ENCODE results near the gene CLIC3. TPM values are rescaled to one million over a fixed set of nuclear protein-coding genes. Genes with fewer than 3 reads are reported as not detected.
A peak's percentile ranks its signal among the peaks of the same experiment; 100 is the strongest.

CLIC3 gene
- total RNA-seq, 2 donors from 2014 or later = 0.26 TPM; not detected in 1

DNA sequence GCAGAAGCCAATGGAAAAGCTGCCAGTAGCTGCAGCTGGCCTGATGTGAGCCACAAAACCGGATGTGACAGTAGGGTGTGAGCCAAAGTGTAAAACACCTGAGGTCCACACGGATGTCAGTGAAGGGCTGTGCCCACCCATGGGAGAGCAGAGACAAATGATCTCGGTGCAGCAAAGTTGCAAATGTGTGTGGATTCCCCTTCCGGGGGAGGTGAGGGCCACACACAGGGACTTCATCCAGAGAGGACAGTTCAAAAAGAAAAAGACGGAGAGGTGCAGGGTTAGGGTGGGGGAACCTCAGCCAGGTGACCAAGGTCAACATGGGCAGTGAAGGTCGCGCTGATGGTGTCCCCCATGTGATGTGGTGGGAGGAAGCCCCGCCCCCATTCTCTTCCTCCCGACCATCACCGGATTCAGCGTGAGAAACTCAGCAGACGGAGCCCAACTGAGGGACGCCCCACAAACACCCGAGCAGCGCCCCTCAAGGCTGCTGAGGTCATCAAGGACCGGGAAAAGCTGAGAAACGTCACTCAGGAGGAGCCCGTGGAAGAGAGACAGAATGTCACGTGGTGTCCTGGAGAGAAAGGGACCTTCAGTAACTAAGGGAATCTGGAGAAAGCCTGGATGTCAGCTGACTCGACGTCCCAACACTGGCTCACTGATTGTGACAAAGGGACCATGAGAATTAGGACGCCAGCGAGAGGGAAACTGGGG lies 30.4 kb downstream of the CLIC3 start:
- peak overlapping the region; percentile 76 for H3K27ac Mint-ChIP-seq
- H3K27me3 Mint-ChIP-seq = no peaks in the 10 kb centered on the region
- H3K9me3 Mint-ChIP-seq = no peaks in the 10 kb centered on the region
- H3K36me3 Mint-ChIP-seq (ENCODE audit: low read depth) = no peaks in the 10 kb centered on the region
- ATAC-seq (replicated peaks) = peak; percentile 64
- H3K4me1 Mint-ChIP-seq = peaks cover 7% of the 10 kb centered on the region
- peak overlapping the region; percentile 82 for H3K4me3 Mint-ChIP-seq

DNA sequence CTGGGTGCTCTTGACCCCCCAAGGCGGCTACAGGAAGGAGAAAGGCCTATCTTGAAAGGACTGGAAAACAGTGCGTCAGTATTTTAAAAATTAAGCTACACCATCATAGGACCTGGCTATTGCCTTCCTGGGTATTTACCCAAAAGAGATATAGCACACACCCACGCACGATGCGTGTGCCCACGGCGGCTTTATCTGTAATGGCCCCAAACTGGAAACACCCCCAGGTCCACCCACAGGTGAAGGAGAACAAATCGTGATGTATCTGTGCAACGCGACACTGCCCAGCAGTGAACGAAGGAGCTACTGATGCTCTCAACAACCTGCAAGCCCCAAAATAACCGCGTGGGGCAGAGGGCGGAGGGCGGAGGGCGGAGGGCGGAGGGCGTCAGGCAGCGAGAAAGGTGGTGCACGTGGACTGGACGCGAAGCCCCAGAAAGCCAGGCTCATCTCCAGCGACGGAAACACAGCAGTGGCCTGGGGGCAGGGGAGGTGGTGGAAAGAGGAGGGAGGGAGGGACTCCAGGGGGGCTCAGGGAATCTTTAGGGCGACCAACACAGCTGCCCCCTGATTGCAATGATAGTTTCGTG lies 31.4 kb downstream of the CLIC3 start:
- Mint-ChIP-seq H3K36me3 (ENCODE audit: low read depth) (no peaks in the 10 kb centered on the region), H3K4me3 (peak overlapping the region; percentile 82), H3K9me3 (no peaks in the 10 kb centered on the region), H3K27ac (peak overlapping the region; percentile 44), H3K27me3 (no peaks in the 10 kb centered on the region), H3K4me1 (peaks cover 7% of the 10 kb centered on the region)
- ATAC-seq (replicated peaks) = no peak

DNA sequence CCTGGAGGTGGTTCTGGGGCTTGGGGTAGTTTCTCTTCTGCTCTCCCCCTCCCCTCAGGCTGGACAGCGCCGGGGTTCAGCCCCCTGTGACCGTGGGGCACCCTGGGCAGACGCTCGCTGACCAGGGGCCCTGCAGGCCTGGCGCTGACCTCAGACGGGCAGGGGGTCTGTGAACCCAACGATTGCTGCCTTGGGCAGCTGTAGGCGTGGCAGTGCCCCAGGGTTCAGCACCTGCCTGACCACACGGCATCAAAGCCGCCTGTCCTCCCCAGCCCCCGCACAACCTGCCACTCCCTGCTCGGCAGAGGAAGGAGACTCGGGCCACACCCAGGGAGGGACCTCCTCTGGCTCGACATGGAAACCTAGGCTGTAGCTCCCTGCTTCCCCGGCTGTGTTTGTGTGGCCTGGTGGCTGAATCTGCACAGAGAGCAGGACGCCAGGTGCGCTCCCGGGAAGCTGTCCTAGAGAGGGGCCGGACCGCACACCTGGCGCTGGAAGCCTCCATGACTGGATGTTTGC lies 32.1 kb downstream of the CLIC3 start:
- H3K27ac Mint-ChIP-seq = peak overlapping the region; percentile 44
- no peaks in the 10 kb centered on the region for H3K36me3 Mint-ChIP-seq (ENCODE audit: low read depth)
- peak overlapping the region; percentile 24 for H3K4me3 Mint-ChIP-seq
- peaks cover 7% of the 10 kb centered on the region for H3K4me1 Mint-ChIP-seq
- no peak for ATAC-seq (replicated peaks)
- no peaks in the 10 kb centered on the region for H3K27me3 Mint-ChIP-seq
- H3K9me3 Mint-ChIP-seq = no peaks in the 10 kb centered on the region

DNA sequence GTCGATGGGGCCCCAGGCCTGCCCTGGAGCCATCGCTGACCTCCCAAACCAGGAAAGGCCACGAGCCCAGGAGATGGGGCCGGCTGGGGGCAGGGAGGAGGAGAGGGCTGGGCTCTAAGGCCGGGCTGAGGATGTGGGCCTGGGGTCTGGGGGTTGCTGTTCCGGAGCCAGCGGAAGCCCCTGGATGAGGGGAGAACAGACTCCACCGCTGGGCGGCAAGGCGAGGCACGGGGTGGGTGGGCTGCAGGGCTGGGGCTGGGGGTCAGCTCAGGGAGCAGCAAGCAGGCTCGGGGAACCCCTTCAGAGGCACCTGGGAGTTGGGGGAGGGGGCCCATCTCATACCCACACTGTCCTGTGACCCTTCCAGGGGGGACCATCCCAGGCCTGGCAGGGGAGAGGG lies 32.6 kb downstream of the CLIC3 start:
- H3K9me3 Mint-ChIP-seq = no peaks in the 10 kb centered on the region
- no peak overlapping the region for H3K27ac Mint-ChIP-seq
- no peaks in the 10 kb centered on the region for H3K36me3 Mint-ChIP-seq (ENCODE audit: low read depth)
- H3K27me3 Mint-ChIP-seq = no peaks in the 10 kb centered on the region
- H3K4me1 Mint-ChIP-seq = peaks cover 7% of the 10 kb centered on the region
- no peak for ATAC-seq (replicated peaks)
- no peak overlapping the region for H3K4me3 Mint-ChIP-seq

DNA sequence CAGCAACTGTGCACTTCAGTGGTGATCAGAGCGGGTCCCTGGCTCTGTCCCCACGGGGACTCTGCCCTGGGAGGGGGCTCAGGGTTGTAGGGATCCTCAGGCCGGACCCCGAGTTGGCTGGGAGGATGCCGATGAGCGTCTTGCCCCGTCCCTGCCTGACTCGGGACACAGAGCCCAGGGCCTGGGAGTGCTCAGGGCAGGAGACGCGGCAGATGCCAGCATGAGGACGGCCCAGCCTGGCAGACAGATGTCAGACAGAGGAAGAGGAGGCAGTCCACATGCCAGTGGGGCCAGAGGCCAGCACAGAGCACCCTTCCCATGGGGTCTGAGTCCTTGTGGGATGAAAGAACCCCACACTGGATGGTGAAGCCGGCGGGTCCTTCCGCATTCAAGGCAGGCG lies 33.0 kb downstream of the CLIC3 start:
- Mint-ChIP-seq H3K9me3 (no peaks in the 10 kb centered on the region), H3K36me3 (ENCODE audit: low read depth) (no peaks in the 10 kb centered on the region), H3K27ac (peak overlapping the region; percentile 50), H3K4me1 (peaks cover 7% of the 10 kb centered on the region), H3K27me3 (no peaks in the 10 kb centered on the region), H3K4me3 (no peak overlapping the region)
- ATAC-seq (replicated peaks) = no peak

DNA sequence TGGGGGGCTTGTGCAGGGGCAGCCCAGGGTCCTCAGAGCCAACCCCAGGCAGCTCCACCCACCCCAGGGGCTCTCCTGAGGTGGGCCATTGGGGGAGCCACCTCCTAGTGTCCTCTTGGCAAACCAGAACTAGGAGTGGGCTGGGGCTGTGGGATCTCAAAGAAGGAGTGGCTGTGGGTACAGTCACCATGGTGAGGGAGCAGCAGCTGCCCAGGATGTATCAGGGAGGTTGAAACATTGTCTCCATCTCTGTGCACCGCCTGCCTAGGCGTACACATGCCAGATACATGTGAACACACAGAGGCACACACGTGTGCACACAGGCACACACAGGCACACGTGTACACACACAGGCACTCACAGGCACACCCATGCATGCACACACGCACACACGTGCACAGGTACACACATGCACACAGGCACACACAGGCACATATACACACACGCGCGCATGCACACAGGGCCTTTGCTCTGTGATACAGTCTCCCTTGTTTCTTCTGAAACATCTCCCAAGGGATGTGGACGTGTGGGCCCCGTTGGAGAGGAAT lies 33.6 kb downstream of the CLIC3 start:
- H3K27me3 Mint-ChIP-seq = no peaks in the 10 kb centered on the region
- H3K36me3 Mint-ChIP-seq (ENCODE audit: low read depth) = no peaks in the 10 kb centered on the region
- H3K4me1 Mint-ChIP-seq = peaks cover 7% of the 10 kb centered on the region
- peak; percentile 24 for ATAC-seq (replicated peaks)
- H3K27ac Mint-ChIP-seq = peak overlapping the region; percentile 50
- no peaks in the 10 kb centered on the region for H3K9me3 Mint-ChIP-seq
- no peak overlapping the region for H3K4me3 Mint-ChIP-seq

DNA sequence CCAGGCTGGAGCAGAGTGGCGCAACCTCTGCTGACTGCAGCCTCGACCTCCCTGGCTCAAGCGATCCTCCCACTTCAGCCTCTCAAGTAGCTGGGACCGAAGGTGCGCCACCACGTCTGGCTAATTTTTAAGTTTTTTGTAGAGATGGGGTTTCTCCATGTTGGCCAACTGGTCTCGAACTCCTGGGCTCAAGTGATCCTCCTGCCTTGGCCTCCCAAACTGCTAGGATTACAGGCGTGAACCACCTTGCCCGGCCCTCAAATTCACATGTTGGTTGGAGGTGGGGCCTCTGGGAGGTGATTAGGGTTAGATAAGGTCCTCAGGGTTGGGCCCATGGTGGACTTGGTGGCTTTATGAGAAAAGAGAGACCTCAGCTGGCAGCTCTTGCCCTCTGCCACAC lies 34.2 kb downstream of the CLIC3 start:
- no peak overlapping the region for H3K4me3 Mint-ChIP-seq

DNA sequence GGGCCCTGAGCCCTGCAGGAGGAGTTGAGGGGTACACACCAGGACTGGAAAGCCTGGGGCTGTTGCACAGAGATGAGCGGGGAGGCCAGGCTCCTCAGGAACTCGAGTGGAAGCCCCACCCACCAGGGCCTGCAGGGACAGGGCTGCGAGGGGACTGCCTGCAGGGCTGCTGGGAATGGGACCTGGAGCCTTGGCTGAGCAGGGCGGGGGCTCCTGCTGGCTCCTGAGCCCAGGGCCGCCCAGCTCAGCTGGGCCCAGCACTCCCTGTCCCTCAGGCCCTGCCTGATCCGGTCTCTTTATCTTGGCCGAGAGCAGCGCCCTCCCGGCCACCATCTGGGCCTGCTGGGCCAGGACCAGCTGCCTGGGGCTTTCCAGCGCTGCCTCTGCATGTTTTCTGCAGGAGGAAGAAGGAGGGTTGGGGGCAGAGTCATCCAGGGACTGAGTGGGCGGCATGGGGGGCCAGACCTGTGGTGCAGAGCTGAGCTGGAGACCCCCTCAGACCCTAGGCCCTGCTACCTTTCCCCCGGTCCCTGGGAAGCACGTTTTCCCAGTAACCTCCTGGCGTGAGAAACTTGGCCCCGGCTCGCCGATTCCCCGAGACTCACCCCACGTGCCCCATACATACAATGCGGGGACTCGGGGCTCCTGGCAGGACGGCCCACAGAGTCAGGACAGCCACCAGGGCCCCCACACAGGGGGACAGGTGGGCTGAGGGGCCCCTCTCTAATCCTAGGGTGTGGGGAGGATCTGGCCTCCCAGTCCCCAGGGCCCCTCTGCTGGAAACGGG lies 34.9 kb downstream of the CLIC3 start:
- ATAC-seq (replicated peaks) = no peak
- no peak overlapping the region for H3K27ac Mint-ChIP-seq
- peaks cover 12% of the 10 kb centered on the region for H3K4me1 Mint-ChIP-seq
- no peaks in the 10 kb centered on the region for H3K27me3 Mint-ChIP-seq
- H3K9me3 Mint-ChIP-seq = peaks cover 4% of the 10 kb centered on the region
- no peak overlapping the region for H3K4me3 Mint-ChIP-seq
- H3K36me3 Mint-ChIP-seq (ENCODE audit: low read depth) = no peaks in the 10 kb centered on the region

More for the DNA sequence above, 34.2 kb downstream of the CLIC3 start:
- Mint-ChIP-seq H3K4me1 (peaks cover 7% of the 10 kb centered on the region), H3K9me3 (no peaks in the 10 kb centered on the region), H3K36me3 (ENCODE audit: low read depth) (no peaks in the 10 kb centered on the region), H3K27ac (no peak overlapping the region), H3K27me3 (no peaks in the 10 kb centered on the region)
- ATAC-seq (replicated peaks) = no peak

DNA sequence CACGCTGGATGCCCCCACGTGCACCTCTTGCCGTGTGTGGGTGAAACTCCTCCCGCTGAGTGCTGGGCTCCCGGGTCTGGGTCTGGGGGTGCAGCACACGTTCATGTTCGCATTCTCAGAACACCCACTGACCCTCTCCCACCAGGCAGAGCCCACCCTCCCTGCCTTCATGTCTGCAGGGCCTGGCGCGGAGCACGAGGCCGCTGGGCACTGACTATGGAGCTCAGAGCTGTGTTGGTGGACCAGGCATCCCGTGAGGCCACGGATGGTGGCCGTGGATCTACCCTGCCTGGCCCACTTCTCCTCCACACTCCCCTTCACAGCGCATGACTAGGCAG lies 35.5 kb downstream of the CLIC3 start:
- Mint-ChIP-seq H3K27ac (no peak overlapping the region), H3K27me3 (no peaks in the 10 kb centered on the region), H3K36me3 (ENCODE audit: low read depth) (no peaks in the 10 kb centered on the region), H3K4me3 (no peak overlapping the region), H3K4me1 (peaks cover 13% of the 10 kb centered on the region), H3K9me3 (peaks cover 8% of the 10 kb centered on the region)
- ATAC-seq (replicated peaks) = no peak

DNA sequence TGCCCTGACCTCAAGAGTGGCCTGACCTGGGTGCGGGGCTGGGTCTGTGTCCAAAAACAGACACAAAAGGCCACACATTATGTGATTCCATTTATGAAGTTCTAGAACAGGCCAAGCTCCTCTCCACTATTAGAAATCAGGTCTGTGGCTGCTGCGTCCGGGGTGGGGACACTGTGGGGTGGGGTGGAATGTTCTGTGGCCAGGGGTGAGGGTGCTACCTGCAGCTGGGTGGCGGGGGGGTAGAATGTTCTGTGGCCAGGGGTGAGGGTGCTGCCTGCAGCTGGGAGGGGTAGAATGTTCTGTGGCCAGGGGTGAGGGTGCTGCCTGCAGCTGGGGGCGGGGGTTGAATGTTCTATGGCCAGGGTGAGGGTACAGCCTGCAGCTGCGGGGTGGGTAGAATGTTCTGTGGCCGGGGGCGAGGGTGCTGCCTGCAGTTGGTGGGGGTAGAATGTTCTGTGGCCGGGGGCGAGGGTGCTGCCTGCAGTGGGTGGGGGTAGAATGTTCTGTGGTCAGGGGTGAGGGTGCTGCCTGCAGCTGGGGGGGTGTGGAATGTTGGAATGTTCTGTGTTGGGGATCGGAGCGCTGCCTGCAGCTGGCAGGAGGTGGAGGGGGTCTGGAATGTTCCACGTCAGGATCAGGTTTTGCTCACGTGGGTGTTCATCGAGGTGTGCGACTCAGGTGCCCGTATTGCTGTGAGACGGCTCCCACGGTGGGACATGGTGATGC lies 36.0 kb downstream of the CLIC3 start:
- Mint-ChIP-seq H3K4me1 (peaks cover 9% of the 10 kb centered on the region), H3K27ac (no peak overlapping the region), H3K4me3 (no peak overlapping the region), H3K9me3 (peaks cover 8% of the 10 kb centered on the region), H3K36me3 (ENCODE audit: low read depth) (no peaks in the 10 kb centered on the region), H3K27me3 (no peaks in the 10 kb centered on the region)
- no peak for ATAC-seq (replicated peaks)

DNA sequence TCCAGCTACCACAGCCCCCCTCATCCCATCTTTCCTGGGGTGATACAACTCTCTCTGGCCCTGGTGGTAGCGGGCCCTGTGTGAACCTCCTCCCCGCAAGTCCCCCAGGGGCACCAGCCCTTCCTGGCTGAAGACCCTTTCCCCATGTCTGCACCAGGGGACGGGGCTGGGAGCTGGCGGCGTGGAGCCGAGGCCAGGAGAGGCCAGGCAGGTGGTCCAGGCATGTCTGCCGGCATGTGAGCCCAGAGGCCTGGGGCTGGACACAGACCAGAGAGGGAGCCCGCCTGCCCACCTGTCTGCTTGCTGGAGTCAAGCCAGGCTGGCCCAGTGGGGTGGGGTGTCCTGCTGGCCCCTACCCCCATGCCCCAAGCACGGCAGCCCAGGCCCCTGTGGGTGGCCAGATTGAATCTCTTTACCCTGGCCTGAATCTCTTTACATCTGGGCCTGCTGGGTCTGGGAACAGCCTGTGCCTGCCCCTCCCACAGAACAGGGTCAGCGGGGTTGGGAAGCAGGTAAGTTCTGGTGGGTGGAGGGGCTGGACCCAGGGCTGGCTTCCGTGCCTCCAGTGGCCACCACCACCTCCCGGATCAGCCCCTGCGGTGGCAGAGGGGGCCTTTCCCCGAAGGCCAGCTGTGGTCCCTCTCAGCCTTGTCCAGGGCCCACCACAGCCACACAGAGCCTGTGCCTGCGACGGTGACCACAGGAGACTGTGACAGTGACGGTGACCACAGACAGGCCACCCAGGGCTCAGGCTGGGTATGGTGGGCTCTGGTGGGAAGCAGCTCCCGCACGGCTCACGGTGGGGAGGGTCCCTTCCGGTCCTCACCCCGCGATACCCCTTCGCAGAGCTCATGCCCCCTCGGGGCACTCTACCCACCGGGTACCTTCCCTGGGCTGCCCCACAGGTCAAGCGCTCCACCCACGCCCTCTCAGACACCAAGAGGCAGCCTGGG lies 37.2 kb downstream of the CLIC3 start:
- no peak for ATAC-seq (replicated peaks)
- H3K27ac Mint-ChIP-seq = no peak overlapping the region
- H3K36me3 Mint-ChIP-seq (ENCODE audit: low read depth) = no peaks in the 10 kb centered on the region
- H3K4me1 Mint-ChIP-seq = peaks cover 9% of the 10 kb centered on the region
- H3K27me3 Mint-ChIP-seq = no peaks in the 10 kb centered on the region
- H3K4me3 Mint-ChIP-seq = no peak overlapping the region
- H3K9me3 Mint-ChIP-seq = peaks cover 8% of the 10 kb centered on the region

DNA sequence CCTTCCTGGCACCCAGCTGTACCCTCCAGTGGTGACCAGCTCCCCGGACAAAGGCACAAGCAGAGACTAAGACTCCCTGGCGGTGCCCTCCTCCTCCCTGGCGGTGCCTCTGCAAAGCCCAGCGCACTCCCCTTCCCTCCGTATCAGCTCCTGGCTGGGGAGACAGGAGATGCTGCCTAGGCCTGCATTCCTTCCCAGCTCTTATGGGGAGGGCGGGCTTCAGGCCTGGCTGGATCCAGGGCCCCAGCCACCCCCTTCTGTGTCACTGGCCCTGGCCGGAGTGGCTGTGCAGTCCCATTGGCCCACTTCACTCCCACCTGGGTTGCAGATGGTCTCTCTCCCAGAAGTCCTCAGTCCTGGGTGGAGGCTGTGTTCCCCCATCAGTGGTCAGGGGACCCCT lies 37.9 kb downstream of the CLIC3 start:
- Mint-ChIP-seq H3K9me3 (peaks cover 8% of the 10 kb centered on the region), H3K27ac (no peak overlapping the region), H3K4me3 (no peak overlapping the region), H3K4me1 (peaks cover 9% of the 10 kb centered on the region), H3K27me3 (no peaks in the 10 kb centered on the region), H3K36me3 (ENCODE audit: low read depth) (no peaks in the 10 kb centered on the region)
- ATAC-seq (replicated peaks) = no peak

DNA sequence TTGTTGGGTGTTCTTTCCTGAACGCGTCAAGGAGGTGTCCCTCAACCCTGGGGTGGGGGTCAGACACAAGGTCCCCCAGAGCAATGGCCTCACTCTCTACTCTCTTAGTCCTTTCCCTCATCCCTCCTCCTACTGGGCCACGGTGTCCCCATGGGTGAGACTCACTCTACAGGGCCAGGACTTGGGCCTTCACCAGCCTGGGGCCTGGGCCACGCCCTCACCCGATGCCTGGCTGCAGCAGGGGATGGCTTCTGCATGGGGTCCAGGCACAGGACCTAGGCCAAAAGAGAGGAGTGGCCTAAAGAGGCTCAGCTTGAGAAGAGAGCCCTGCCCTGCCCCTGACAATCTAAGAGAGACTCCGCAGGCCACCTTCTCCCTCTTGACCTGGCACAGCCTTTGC lies 38.5 kb downstream of the CLIC3 start:
- Mint-ChIP-seq H3K4me1 (peaks cover 9% of the 10 kb centered on the region), H3K9me3 (peaks cover 8% of the 10 kb centered on the region), H3K27ac (no peak overlapping the region), H3K36me3 (ENCODE audit: low read depth) (no peaks in the 10 kb centered on the region), H3K27me3 (no peaks in the 10 kb centered on the region), H3K4me3 (no peak overlapping the region)
- ATAC-seq (replicated peaks) = no peak

Data from activated T-helper 17 cell treated with anti-CD3 and anti-CD28 coated beads, Interleukin-2, amount 50 U/mL, for 72 hours (primary cell).